ENCODE measurements around the gene CYP2U1. TPM values are rescaled to one million over a fixed set of nuclear protein-coding genes. Genes with fewer than 3 reads are reported as not detected.

The CYP2U1 gene
- total RNA-seq, 1 experiment from 2014 or later: 4.5 TPM

GRCh38 chr4:107891299-107891698 is 40.0 kb upstream of the CYP2U1 start:
- peaks cover 29% of the 10 kb centered on the region for H3K4me1 Mint-ChIP-seq (ENCODE audit: low read depth, unreplicated experiment)
- H3K27ac Mint-ChIP-seq (ENCODE audit: unreplicated experiment): no peak overlapping the region
- no peak for DNase-seq
- CTCF ChIA-PET: no interaction called here
- no peak overlapping the region for H3K4me3 Mint-ChIP-seq (ENCODE audit: low read depth, unreplicated experiment)
- H3K9me3 Mint-ChIP-seq (ENCODE audit: low read depth, unreplicated experiment): no peaks in the 10 kb centered on the region
- TF ChIP-seq CTCF (IDR thresholded peaks at IDR 0.05; ENCODE audit: unreplicated experiment): no peak
- no peaks in the 10 kb centered on the region for H3K36me3 Mint-ChIP-seq (ENCODE audit: insufficient read depth, unreplicated experiment)
- intact Hi-C loops (cut with micrococcal nuclease; ENCODE audit: unreplicated experiment): no loop called here
- no TSS peak for BruUV-seq (replicated peaks)
- H3K27me3 Mint-ChIP-seq (ENCODE audit: unreplicated experiment): no peaks in the 10 kb centered on the region

DNA sequence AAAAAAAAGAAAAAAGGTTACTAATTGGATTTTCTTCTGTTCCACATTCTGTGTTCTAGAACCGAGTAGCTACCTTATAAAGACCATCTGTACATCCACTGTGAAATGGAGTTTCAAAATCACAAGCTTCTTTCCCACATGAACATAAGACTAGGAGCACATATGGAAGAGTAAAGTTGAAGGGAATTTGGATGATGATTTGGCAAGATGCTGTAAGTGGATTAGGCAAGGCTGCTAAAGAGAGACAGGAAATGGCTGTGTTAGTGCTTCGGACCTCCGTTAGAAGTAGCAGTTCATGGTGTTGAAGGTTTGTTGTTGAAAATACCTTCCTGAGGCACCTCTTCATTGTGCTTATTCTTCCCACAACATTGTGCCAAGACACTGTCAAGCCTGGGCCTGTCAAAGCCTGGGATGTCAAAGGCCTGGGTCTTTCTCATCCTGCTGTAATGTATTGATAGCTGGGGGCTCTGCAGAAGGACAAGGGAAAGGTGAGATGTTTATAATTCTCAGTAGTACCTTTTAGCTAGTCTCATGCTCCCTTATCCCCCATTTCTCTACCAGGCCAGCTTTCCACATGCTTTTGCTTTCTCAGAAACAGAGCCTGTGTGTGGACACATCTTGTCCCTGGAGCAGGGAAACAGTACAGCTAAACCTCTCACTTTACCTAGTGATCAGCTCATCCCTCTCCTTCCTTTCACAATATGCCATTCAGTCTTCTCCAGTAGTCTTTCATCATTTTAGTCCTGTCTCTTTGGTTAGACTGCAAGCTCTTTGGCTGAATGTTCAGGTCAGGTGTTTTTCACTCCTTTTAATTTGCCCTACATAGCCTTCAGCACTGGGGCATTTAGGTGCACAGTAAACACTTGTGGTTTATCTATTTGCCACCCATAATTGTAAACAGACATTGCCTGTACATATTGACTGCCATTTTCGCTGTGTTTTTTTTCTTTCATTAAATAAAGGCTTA is 37.9 kb upstream of the CYP2U1 start:
- TF ChIP-seq CTCF (IDR thresholded peaks at IDR 0.05; ENCODE audit: unreplicated experiment): no peak
- Mint-ChIP-seq H3K4me1 (ENCODE audit: low read depth, unreplicated experiment) (peaks cover 29% of the 10 kb centered on the region), H3K36me3 (ENCODE audit: insufficient read depth, unreplicated experiment) (no peaks in the 10 kb centered on the region), H3K9me3 (ENCODE audit: low read depth, unreplicated experiment) (no peaks in the 10 kb centered on the region), H3K27me3 (ENCODE audit: unreplicated experiment) (no peaks in the 10 kb centered on the region), H3K4me3 (ENCODE audit: low read depth, unreplicated experiment) (no peak overlapping the region), H3K27ac (ENCODE audit: unreplicated experiment) (no peak overlapping the region)
- no TSS peak for BruUV-seq (replicated peaks)
- CTCF ChIA-PET: no interaction called here
- intact Hi-C loops (cut with micrococcal nuclease; ENCODE audit: unreplicated experiment): no loop called here
- DNase-seq: no peak

GRCh38 chr4:107894138-107894603 is 37.2 kb upstream of the CYP2U1 start:
- Mint-ChIP-seq H3K27ac (ENCODE audit: unreplicated experiment) (no peak overlapping the region), H3K36me3 (ENCODE audit: insufficient read depth, unreplicated experiment) (no peaks in the 10 kb centered on the region), H3K27me3 (ENCODE audit: unreplicated experiment) (no peaks in the 10 kb centered on the region), H3K4me1 (ENCODE audit: low read depth, unreplicated experiment) (peaks cover 29% of the 10 kb centered on the region), H3K9me3 (ENCODE audit: low read depth, unreplicated experiment) (no peaks in the 10 kb centered on the region), H3K4me3 (ENCODE audit: low read depth, unreplicated experiment) (no peak overlapping the region)
- DNase-seq: no peak
- no peak for TF ChIP-seq CTCF (IDR thresholded peaks at IDR 0.05; ENCODE audit: unreplicated experiment)
- CTCF ChIA-PET: no interaction called here
- BruUV-seq (replicated peaks): no TSS peak
- intact Hi-C loops (cut with micrococcal nuclease; ENCODE audit: unreplicated experiment): no loop called here

DNA sequence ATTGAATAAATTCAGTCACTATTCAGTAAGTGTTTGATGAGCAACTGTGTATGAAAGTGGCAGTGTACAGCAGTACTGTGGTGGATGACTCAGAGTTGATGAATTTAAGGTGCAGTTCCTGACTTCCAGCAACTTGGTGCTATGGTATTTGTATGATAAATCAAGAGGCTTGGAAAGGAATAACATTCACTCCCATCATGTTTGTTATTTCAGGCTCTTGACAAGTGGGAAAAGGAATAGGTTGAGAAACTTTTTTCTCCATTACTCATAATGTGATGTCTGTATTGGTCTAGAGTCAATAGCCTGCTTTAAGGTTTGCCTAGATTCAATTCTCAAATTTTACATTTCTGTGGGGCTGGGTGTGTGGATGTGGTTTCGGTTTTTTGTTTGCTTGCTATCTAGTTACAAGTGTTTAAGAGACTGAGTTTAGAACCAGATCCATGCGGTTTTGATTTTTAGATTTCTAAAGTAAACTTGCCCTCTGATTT is 35.1 kb upstream of the CYP2U1 start:
- Mint-ChIP-seq H3K4me3 (ENCODE audit: low read depth, unreplicated experiment) (peak overlapping the region; percentile 43), H3K27ac (ENCODE audit: unreplicated experiment) (peak overlapping the region; percentile 91)
- intact Hi-C loops (cut with micrococcal nuclease; ENCODE audit: unreplicated experiment): loop anchor here (5.0 kb wide), 2 partner anchors 34 to 69 kb away; no protein-coding TSS in a partner anchor

More for the DNA sequence above, 35.1 kb upstream of the CYP2U1 start:
- Mint-ChIP-seq H3K27me3 (ENCODE audit: unreplicated experiment) (no peaks in the 10 kb centered on the region), H3K9me3 (ENCODE audit: low read depth, unreplicated experiment) (no peaks in the 10 kb centered on the region), H3K36me3 (ENCODE audit: insufficient read depth, unreplicated experiment) (peaks cover 7% of the 10 kb centered on the region), H3K4me1 (ENCODE audit: low read depth, unreplicated experiment) (peaks cover 39% of the 10 kb centered on the region)
- DNase-seq: peak; percentile 52
- no peak for TF ChIP-seq CTCF (IDR thresholded peaks at IDR 0.05; ENCODE audit: unreplicated experiment)
- CTCF ChIA-PET: interaction anchor here (0.8 to 1.5 kb wide), 2 partner anchors 72 to 1438 kb away, joined by 3 to 5 read pairs; partner anchors contain the start of gene SGMS2
- BruUV-seq (replicated peaks): no TSS peak

Data from Calu3 (cell line).